HK-2 (cell line): ENCODE results near the gene GLIS1.

ENCODE experiments used
- DNase-seq: peaks from one replicate; pipeline ENCODE4 v3.0.0-alpha.2; 2018; ENCODE audit not compliant: unreplicated experiment

Gene GLIS1

DNA sequence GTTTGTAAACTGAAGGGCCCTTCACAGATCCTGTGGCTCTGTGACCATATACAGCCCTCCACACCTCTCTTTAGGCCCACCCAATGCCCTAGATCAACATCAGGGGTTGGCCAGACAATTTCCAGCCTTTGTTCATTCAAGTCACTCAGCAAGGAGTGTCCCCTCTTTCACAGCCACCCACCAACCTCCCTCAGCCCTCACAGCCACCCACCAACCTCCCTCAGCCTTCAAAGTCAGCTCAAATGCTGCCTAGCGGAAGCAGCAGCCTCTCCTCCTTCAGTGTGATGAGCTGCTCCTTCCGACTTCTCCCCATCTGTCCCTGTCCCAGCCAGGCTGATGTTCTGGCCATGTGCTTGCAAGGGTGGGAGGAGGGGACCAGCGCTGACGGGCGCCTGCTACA, 208.4 kb downstream of the GLIS1 start:
- no peak for DNase-seq

DNA sequence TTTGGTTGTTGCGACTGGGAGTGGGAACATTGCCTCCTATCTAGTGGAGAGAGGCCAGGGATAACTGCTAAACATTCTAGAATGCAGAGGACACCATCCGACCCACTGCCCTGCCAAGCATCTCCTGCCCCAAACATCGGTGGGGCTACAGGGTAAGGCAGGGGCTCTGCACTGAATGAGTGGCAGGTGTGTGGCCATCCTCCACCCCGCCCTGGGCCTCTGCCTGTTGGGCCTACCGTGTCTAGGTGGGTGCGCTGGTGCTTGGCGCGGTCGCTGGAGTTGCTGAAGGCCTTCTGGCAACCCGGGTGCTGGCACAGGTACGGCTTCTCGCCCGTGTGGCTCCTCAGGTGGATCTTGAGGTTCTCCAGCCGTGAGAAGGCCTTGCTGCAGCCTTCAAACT, 209.4 kb downstream of the GLIS1 start:
- no peak for DNase-seq

DNA sequence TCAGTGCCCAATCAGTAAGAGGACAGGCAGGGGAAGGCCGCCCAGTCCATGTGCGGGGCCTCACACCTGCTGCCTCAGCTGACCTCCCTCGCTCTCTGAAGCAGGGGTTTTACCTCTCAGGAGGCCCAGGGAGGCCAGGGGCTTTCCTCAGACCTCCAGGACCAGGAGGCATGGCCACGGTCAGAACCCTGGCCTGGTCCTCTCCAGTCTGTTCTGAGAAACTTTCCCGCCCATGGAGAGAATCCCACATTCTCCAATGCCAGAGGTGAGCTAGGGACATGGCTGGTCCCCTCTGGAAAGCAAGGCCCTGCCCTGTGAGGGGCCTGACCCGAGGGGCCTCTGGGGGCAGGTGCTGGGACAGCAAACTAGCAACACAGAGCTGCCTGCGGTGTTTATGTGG, 211.6 kb downstream of the GLIS1 start:
- no peak for DNase-seq

DNA sequence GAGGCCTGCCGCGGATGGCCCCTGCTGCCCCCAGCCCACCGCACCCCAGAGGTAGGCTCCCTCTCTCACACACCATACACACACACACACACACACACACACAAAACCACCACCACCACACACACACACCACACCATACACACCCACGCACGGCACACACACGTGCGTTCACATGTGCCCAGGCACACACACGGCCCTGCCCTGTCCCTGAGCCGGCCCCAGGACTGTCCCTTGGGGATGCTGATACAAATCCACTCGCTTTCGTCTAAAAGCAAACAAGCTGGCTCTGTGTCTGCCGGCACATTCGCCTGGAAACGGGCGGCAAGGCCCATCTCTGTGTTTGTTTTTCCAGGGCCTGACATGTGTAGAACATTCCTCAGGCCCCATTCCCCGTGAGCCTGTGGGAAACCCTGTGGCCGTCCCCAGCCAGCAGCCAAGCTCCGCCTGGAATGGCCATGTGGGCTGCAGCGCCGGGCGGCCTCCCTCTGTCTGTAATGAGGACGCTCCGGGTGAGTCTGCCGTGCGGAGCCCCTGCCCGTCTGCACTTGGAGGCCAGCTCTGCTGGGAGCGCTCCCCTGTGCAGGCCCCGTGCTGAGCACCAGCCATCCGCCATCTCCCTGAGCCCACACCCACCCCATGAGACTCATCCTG, 212.4 kb downstream of the GLIS1 start:
- DNase-seq = no peak

DNA sequence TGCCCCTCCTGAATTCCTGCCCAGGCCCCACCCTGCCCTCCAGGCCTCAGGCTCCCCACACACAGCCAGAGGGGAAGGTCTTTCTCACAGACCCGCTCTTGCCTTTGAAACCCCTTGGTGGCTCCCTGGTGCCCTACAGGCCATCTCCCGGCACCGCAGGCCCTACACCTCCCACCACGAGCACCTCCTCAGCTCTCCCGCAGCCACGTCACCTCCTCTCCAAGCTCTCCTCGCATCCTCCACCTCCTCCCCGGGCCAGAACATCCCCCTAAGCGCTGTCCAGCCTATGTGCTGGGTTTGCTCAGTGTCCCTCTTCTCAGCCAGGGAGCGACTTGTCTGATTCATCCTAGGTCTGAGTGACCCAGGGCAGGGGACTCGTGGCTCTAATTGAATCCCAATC, 213.4 kb downstream of the GLIS1 start:
- DNase-seq = no peak

DNA sequence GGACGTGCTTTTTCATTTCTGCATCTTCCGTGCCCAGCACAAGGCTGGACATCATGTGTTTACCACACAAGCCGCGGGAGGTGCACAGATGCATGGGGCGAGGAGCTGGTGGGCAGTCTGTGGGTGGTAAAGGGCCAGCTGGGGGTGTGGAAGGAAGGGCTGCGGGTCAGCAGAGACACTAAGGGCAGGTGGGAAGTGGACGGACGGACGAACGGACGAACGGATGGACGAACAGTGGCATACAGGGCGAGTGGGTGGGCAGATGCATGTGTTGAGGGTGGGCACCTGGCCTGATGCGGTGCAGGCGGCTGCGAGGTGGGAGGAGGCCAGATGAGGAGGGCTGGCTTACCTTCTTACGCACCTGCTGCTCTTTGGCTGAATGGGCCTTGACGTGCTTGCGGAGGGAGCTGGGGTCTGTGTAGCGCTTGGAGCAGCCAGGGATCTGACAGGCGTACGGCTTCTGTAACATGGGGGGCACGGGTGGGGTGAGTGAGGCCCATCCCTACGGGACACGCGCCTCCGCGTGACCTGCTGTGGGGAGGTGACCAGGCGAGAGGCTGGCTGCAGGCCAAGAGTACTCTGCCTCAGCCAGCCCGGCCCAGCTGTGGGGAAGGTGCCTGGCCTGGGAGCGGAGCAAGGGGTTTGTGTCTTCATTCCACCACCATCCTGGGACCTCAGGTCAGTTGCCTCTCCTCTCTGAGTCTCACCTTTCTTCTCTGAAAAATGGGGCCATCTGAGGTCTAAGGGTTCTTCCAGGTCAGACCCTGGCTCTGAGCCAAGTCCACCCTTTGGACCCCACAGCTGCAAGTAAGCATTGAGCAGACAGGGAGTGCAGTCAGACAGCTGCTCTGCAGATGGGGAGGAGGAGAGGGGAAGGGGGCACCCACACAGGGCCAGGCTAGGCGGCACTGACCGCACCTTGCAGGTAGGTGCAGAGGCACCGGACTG, 214.3 kb downstream of the GLIS1 start:
- no peak for DNase-seq

DNA sequence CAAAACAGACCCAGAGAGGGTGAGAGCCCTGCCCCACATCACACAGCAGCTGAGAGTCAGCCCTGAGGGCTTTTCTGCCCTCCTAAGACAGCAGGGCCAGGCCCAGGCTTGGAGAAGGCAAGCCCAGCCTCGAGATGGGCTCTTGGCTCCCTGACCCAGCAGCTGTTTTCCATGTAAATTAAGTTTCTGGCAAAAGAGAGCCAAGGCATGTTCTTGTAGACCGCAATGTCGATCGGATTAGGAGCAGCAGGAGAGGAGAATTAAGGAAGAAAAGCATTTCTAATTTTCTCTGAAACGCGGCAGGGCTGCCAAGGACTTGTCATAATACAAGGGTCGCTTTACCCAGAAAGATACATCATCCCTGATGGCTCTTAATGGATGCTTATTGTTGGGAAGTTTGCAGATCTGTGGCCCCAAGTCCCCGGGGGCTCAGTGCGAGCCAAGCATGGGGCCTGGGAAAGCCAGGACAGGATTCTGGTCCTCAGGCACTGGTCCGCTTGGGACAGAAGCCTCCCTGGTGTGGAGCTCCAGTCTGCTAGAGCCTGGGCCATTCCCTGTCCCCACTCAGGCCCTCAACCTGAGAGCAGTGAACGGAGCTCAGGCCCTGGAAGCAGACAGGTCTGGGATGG, 216.9 kb downstream of the GLIS1 start:
- DNase-seq = no peak

DNA sequence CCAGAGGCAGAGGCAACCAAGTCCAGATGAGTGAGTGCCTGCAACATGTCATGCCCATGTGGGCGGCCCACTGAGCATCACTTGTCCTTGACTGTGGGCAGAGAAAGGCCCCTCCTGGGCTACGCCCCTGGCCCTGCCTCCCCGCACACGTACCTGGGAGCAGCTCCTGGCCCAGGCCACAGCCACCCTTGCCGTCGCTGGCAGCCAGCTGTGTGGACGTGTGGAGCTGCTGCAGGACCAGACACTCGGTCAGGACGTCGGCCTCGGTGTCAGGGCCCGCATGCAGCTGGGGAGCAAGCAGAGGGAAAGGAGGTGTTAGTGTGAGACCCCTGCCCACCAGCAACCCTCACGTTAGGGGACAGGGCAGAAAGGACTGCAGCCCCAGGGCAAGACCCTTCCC, 218.5 kb downstream of the GLIS1 start:
- DNase-seq = no peak

DNA sequence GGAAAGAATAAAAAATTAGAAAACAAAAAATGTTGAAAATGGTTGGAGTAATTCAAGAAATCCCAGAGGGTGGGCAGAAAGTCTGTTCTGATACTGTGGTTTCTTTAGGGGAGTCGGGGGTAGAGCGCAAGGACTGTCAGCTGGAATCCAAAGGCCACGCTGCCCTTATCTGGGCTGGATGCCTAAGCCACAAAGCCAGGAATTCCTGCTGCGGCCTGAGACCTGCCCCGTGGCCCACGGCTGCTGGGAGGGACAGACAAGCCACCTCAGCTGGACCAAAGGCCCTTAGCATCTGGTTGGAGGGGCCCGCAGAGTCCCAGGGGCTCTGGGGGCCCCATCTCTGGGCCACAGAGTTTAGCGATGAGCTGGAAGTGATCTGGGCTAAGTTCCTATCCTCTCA, 219.5 kb downstream of the GLIS1 start:
- DNase-seq = no peak

DNA sequence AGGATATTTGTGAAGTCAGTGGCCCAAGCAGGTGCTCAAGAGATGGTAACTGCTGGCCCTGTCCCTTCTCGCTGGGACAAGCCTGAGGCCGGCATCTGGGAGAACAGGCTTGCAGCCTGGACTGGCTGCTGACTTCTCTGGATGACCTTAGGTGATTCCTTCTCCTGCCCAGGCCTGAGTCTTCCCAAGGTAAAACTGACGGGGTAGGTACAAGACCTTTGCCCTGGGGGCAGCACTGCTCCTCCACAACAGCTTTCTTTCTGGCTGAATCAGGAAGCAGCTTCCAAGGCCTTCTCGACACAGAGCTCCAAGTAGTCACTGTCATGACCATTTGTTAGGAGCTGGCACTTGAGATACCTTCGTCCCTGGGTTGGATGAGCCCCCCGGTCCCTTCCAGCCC, 220.2 kb downstream of the GLIS1 start:
- DNase-seq = no peak

DNA sequence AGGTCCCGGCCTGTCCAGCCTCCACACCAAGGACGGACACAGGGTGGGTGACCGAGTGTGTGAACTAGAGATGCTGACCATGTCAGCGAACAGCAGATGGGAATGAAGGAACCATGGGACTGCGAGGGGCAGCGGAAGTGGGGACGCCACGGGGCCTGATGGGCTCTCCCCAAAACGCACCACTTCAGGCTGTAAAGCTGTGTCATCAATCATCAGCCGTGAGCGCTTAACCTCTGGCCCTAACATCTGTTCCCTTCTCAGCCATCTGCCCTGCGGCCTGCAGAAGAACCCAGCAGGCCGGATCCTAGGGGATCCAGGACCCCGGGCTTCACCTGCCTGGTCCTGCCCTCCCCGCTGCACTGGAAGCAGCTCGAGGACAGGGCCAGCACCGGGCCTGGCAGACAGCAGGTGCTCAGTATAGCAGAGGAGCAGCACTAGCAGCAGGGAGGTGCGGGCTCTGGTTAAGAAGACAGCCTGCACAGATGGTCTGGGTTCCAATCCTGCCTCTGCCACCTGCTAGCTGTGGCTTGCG, 221.1 kb downstream of the GLIS1 start:
- no peak for DNase-seq

DNA sequence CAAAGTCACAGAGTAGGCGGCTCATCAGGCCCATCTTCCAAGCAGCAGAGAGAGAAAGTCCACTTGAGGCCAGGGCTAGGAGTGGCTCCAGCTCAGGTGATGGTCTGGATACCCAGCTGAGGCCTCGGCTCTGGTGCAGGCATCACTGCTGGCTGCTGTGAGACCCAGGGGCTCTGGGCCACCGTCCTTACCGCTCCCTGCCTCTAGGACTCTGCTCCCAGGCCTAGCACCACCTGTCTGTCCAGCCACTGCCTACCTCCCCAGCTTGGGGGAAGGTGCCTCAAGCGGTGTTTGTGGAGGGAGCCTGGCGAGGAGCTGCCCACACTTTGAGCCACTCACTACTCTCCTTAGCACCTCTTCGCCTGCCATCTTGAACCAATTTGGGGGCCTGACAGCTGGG, 221.9 kb downstream of the GLIS1 start:
- DNase-seq = no peak

DNA sequence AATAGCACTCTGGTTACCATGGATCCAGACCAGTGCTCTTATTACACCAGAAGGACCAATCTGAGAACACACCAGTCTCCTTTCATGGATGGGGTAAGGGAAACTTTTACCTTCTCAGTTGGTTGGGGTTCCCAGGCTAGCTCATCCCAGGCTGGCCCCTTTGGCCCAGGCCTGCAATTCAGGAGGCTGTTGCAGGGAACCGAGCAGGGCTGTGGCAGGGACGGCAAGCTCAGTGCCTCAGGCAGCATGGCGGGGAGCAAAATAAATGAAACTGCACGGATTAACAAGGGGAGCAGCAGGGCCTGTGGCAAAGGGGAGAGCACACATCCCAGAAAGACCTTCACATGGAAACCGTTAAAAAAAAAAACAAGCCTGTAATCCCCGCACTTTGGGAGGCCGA, 222.8 kb downstream of the GLIS1 start:
- no peak for DNase-seq

DNA sequence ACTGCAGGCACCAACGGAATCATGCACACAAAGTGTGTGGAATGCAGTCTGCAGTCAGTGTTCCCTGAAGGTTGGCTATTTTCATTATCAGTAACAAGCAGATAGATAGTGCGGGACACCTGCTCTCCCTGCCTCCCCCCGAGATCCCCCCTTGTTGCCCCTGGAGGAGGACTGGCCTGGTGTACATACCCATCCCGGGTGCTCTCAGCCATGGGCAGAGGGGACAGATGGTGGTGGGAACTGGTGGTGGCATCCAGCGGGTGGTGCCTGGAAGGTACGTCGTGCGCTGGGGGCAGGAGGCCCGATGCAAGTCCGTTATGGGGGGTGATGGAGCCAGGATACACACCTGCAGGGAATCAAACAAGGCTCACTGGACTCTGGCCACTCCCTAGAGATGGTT, 224.5 kb downstream of the GLIS1 start:
- DNase-seq = no peak

DNA sequence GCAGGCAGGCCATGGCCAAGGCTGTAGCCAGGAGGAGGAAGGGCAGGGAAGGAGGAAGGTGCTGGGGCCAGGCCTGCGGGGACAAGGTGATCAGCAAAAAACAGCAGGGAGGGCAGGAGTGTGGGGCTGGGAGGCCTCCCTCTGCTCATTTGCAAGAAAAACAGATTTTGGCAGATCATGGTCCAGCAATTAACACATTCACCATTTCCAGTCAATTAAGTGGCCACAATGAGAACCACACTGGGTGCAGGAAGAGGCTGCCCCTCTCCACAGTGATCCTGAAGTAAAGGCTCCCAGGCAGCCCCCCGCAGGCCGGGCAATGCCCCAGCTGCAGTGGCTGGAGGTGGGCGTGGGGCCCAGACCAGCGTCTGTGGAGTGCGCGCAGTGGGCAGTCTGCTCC, 225.1 kb downstream of the GLIS1 start:
- no peak for DNase-seq

DNA sequence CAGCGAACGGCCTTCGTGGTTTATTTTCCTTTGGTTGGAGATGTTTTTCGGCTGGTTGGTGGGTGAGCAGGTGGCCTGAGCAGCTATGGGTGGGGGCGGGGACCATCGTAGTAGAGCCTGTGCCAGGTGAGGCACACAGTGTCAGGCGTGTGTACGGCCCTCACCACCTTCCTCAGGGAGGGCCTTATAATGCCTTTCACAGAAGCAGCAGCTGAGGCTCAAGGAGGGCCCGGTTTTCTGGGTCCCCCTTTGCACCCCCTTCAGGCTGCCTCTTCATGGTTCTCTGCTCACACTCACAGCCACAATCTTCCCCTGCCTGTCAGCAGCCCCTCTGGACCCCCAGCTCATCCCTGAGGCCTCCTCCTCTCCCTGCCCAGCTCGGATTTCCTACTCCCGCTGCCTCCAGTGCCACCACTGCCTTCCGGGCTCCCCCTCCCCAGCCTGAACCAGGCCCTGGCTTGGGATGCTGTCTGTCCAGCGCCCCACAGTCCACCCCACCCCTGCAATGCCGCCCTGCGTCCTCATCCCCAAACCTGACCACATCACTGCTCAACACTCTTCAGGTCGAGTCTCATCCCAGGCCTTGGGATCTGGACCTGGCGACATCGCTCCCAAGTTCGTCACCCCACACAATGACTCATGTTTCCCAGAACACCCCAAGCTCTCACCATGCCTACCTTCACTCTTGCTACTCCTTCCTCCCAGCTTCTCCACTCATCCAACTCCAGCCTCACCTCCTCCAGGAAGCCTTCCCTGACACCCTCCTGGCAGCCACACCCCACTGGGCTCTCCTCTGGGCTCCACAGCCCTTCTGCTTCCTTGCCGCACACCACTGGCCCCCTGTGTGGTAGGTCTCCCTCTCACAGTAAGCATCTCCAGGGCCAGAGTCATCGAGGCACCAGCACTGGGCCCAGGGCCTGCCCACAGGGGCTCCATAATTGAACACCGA, 225.9 kb downstream of the GLIS1 start:
- DNase-seq = no peak

DNA sequence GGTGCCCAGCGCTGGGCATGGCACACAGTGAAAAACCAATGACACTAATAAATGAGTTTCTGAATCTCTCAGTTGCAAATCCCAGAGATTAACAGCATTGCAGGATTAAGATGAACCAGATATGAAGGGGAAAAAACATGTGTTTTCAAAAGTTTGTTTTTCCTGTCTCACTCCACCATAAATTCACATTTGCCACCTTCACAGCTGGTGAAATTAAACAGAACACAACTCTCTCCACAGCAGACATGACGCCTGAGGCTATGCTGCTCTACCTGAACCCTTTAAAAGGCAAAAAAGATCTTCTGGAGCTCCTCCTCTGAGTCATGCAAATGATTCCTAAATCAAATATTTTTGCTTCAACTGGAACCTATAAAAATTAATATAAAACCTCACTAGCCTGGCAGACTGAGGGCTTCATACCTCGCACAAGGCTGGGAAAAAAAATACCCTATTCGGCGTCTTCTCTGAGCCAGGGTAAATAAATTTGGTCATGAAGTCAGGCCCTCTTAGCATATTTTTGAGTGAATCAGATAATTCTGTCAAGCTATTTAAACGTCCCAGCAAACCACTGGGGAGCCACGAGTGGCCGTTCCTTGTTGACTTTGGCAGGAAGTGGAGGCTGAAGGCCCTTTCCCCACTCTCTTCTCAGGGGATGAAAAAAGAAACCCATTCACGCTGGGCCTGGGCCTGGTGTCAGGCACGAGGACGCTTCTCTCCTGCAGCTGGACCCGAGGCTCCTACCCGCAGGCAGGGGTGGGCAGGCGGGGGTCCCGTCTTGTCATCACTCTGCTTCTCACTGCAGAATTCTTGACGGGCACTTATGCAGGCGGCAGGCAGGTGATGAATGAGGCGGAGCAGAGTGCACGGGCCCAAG, 226.8 kb downstream of the GLIS1 start:
- peak; percentile 15 for DNase-seq

DNA sequence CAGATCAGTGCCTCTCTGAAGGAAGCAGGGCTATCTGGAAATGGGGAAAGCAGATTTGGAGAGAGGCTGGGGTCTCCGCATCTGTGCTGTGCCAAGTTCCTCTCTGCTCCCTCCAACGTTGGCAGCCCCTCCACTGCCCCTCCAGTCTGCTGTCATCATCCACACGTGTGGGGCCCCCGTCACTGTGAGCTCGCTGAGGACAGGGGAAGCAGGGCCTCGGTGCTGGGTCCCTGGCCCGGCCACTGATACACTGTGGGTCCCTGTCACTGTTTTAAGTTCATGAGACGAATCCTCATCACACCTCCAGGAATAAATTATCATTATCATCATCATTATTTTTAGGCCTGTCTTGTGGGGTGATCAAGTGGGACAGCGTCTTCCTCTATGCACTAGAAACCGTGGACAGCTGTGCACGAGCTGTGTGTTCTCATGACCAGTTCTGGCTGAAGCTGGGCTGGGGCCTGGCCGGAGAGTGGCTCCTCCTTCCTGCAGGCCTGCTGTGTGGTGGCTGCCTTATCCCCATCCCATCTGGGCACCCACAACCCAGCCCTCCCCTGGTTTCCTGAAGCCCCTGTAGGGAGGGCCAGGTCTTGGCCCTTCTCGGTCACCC, 227.5 kb downstream of the GLIS1 start:
- DNase-seq = no peak

DNA sequence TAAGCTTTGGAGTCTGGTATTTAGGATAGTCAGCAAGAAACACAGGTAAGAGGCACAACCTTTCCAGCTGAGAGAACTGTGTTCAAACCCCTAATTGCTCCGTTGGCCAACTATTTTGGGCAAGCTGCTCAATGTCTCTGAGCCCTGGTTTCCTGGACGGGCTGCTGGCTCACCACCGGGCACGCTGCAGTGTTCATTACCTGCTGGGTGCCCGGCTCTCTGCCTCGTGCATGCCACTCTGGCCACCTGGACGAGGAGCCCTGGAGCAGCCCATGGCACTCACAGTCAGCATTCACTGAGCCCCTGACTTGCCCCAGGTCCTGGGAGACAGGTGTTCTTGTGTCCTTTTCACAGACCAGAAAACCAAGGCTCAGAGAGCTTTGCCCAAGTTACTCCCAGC, 228.7 kb downstream of the GLIS1 start:
- no peak for DNase-seq

DNA sequence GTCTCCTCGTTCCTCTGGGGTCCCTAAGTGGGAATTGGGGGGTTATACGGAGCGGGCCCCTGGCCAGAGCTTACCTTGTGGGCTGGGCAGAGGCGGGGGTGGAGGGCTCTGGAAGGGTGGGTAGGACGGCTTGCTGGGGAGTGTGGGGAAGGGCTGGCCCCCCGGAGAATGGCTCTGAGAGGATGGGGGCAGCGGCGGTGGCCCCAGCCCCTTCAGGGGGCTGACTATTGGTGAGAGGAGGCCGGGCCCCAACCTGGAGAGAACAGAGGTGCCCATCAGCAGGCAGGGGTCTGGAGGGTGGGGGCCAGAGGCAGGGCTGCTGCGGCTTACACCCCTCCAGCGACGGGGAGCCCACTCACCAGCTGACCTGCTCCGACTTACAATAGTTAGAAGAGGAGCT, 229.2 kb downstream of the GLIS1 start:
- DNase-seq = no peak
